K562 treated with DMSO at 1 percent for 4 hours (cell line): ENCODE data around the gene SYNE2. TPM values are rescaled to one million over a fixed set of nuclear protein-coding genes. Genes with fewer than 3 reads are reported as not detected.

Source experiments
- total RNA-seq: library from RNA; unstranded; fragments of 300-600 nt; gene quantifications from 2 replicates; pipeline ENCODE4 v1.2.3, GENCODE V29; 2022; ENCODE audit not compliant: insufficient read depth

Gene SYNE2, protein sequence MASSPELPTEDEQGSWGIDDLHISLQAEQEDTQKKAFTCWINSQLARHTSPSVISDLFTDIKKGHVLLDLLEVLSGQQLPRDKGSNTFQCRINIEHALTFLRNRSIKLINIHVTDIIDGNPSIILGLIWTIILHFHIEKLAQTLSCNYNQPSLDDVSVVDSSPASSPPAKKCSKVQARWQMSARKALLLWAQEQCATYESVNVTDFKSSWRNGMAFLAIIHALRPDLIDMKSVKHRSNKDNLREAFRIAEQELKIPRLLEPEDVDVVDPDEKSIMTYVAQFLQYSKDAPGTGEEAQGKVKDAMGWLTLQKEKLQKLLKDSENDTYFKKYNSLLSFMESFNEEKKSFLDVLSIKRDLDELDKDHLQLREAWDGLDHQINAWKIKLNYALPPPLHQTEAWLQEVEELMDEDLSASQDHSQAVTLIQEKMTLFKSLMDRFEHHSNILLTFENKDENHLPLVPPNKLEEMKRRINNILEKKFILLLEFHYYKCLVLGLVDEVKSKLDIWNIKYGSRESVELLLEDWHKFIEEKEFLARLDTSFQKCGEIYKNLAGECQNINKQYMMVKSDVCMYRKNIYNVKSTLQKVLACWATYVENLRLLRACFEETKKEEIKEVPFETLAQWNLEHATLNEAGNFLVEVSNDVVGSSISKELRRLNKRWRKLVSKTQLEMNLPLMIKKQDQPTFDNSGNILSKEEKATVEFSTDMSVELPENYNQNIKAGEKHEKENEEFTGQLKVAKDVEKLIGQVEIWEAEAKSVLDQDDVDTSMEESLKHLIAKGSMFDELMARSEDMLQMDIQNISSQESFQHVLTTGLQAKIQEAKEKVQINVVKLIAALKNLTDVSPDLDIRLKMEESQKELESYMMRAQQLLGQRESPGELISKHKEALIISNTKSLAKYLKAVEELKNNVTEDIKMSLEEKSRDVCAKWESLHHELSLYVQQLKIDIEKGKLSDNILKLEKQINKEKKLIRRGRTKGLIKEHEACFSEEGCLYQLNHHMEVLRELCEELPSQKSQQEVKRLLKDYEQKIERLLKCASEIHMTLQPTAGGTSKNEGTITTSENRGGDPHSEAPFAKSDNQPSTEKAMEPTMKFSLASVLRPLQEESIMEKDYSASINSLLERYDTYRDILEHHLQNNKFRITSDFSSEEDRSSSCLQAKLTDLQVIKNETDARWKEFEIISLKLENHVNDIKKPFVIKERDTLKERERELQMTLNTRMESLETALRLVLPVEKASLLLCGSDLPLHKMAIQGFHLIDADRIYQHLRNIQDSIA (N-terminal part only)
- total RNA-seq = 0.07 and 0.11 TPM in 2 replicates

DNA sequence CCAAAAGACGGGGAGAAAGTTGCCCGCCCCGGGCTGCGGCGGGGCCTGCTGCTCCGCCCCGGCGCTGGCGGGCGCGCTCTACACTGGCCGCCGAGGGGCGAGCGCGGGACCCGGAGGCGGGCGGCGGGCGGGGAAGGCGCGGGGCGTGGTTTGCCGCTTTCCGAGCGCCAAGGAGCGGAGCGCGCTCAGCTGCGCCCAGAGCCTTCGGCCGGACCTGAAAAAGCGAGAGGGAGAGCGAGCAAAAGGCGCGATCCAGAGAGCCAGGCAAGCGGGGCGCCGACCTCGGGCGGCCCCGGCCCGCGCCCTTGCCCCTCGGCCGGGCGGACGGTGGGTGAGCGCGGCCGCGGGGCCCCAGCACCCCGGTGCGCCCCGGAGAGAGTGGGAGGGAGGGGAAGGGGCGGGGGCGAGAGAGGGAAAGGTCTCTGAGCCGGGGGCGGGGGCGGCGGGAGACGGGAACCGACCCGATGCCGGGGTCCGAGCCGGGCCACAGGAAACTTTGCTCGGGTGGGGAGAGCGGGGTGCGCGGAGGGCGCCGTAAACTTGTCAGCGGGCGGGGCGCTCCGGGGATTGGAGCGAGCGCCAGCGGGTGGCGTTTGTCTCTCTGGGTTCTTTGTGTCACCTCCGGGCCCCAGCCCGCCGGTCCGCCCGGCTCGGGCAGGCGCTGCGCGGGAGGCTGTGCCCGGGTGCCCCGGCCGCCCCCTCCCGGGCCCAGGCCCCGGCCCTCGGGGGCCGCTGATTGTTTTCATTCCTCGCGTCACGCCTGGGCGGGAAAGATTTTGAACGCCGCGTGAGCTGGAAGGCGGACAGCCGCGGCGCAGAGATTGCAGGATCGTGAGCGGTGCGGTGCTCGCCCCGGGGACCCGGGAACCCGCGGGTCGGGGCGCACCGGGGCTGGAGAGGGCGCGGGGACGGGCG, at the start of gene SYNE2:
SYNE2 (plus strand) TSS at position 188 of the 915 bp plus-strand sequence. CDS start 56,145 bp downstream, outside the sequence.

Other genes with a start within 250 kb of the SYNE2 start
- 2.7 and 4.1 TPM in 2 replicates for gene WDR89, start 211.1 kb upstream of the SYNE2 start, total RNA-seq
- 10.7 and 11.9 TPM in 2 replicates for gene SGPP1, start 124.9 kb upstream of the SYNE2 start, total RNA-seq